ENCODE results near the gene PICALM.

- TF ChIP-seq CTCF (IDR thresholded peaks at IDR 0.05; ENCODE audit: low read depth, low read length, missing input control), result no peak
- TF ChIP-seq FOXA1 (IDR thresholded peaks at IDR 0.05), result peak; percentile 72
- peak; percentile 94 for TF ChIP-seq SP1 (IDR thresholded peaks at IDR 0.05)
- TF ChIP-seq GABPA (IDR thresholded peaks at IDR 0.05 in 1 of 2, conservative IDR thresholded peaks at IDR 0.05 in 1 of 2), result peak in 1 of 2 donors; percentile 73
- peak; percentile 88 for TF ChIP-seq MAX (IDR thresholded peaks at IDR 0.05)
Observed at GRCh38 chr11:86068951-86069407, at the start of gene PICALM.

All from liver (tissue), 3 donors.